ENCODE data around the gene TCERG1L. TPM values are rescaled to one million over a fixed set of nuclear protein-coding genes. Genes with fewer than 3 reads are reported as not detected.
A peak's percentile ranks its signal among the peaks of the same experiment; 100 is the strongest.

TCERG1L gene
- total RNA-seq, 2 donors from 2014 or later = 1.6 to 4.5 TPM

DNA sequence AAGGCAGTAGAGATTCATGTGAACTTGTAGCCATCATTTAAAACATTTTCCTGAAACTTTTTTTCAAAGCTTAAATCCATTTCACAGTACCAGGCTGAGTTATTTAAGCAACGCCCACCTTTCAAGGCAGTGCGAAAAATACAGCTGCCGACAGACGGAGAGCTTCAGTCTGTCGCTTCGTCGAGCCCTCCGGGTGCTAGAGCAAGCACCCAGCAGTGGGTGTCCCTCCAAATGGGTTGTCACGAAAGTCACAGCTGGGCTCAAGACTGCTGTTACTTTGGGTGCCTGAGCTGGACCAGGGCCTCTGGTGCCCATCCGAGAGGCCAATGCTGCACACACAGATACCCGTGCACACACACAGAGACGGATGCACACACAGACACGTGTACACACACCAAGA lies 135.6 kb downstream of the TCERG1L start:
- H3K27me3 ChIP-seq (ENCODE audit: control insufficient read depth, insufficient read depth, low read length, poor library complexity, severe bottlenecking) = no peaks in the 10 kb centered on the region
- no peaks in the 10 kb centered on the region for H3K27me3 Mint-ChIP-seq (ENCODE audit: insufficient read depth)
- H3K4me1 Mint-ChIP-seq = no peaks in the 10 kb centered on the region
- no peak overlapping the region for H3K4me3 ChIP-seq (ENCODE audit: low read length)
- no peaks in the 10 kb centered on the region for H3K9me3 ChIP-seq (ENCODE audit: control insufficient read depth, low read length)
- H3K4me1 ChIP-seq (ENCODE audit: control insufficient read depth, insufficient read depth, low read length) = no peaks in the 10 kb centered on the region
- H3K36me3 Mint-ChIP-seq (ENCODE audit: low read depth) = no peaks in the 10 kb centered on the region
- no peaks in the 10 kb centered on the region for H3K9me3 Mint-ChIP-seq
- 92 to 97% methylated on average over 10 to 13 of the region's 13 CpGs for WGBS, 2 experiments (ENCODE audit: insufficient coverage in 1 of 2, insufficient read length in 1 of 2)
- no peak overlapping the region for H3K4me3 Mint-ChIP-seq
- no peak overlapping the region for H3K27ac Mint-ChIP-seq
- H3K36me3 ChIP-seq (ENCODE audit: control insufficient read depth, insufficient read depth, low read length) = no peaks in the 10 kb centered on the region
- TF ChIP-seq, protein P1, sequence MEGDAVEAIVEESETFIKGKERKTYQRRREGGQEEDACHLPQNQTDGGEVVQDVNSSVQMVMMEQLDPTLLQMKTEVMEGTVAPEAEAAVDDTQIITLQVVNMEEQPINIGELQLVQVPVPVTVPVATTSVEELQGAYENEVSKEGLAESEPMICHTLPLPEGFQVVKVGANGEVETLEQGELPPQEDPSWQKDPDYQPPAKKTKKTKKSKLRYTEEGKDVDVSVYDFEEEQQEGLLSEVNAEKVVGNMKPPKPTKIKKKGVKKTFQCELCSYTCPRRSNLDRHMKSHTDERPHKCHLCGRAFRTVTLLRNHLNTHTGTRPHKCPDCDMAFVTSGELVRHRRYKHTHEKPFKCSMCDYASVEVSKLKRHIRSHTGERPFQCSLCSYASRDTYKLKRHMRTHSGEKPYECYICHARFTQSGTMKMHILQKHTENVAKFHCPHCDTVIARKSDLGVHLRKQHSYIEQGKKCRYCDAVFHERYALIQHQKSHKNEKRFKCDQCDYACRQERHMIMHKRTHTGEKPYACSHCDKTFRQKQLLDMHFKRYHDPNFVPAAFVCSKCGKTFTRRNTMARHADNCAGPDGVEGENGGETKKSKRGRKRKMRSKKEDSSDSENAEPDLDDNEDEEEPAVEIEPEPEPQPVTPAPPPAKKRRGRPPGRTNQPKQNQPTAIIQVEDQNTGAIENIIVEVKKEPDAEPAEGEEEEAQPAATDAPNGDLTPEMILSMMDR (conservative IDR thresholded peaks at IDR 0.05) = no peak
- H3K27ac ChIP-seq (ENCODE audit: low read depth, low read length) = no peak overlapping the region
- DNase-seq = no peak
- no peak overlapping the region for H3K9ac ChIP-seq (ENCODE audit: extremely low read depth, low read length, poor library complexity, severe bottlenecking)

GRCh38 chr10:131174651-131175540 lies 136.6 kb downstream of the TCERG1L start:
- WGBS, 2 experiments (ENCODE audit: insufficient coverage in 1 of 2, insufficient read length in 1 of 2) = 90 to 92% methylated on average over 11 to 15 of the region's 15 CpGs
- no peaks in the 10 kb centered on the region for H3K36me3 Mint-ChIP-seq (ENCODE audit: low read depth)
- no peak overlapping the region for H3K4me3 Mint-ChIP-seq
- TF ChIP-seq, protein P1 (conservative IDR thresholded peaks at IDR 0.05) = peak; percentile 26
- H3K4me1 ChIP-seq (ENCODE audit: control insufficient read depth, insufficient read depth, low read length) = no peaks in the 10 kb centered on the region
- H3K27ac Mint-ChIP-seq = no peak overlapping the region
- no peaks in the 10 kb centered on the region for H3K9me3 Mint-ChIP-seq
- H3K27me3 ChIP-seq (ENCODE audit: control insufficient read depth, insufficient read depth, low read length, poor library complexity, severe bottlenecking) = no peaks in the 10 kb centered on the region
- H3K9me3 ChIP-seq (ENCODE audit: control insufficient read depth, low read length) = no peaks in the 10 kb centered on the region
- H3K27me3 Mint-ChIP-seq (ENCODE audit: insufficient read depth) = no peaks in the 10 kb centered on the region
- DNase-seq = peak; percentile 51
- no peak overlapping the region for H3K9ac ChIP-seq (ENCODE audit: extremely low read depth, low read length, poor library complexity, severe bottlenecking)
- H3K36me3 ChIP-seq (ENCODE audit: control insufficient read depth, insufficient read depth, low read length) = no peaks in the 10 kb centered on the region
- H3K4me3 ChIP-seq (ENCODE audit: low read length) = no peak overlapping the region
- no peaks in the 10 kb centered on the region for H3K4me1 Mint-ChIP-seq
- no peak overlapping the region for H3K27ac ChIP-seq (ENCODE audit: low read depth, low read length)

DNA sequence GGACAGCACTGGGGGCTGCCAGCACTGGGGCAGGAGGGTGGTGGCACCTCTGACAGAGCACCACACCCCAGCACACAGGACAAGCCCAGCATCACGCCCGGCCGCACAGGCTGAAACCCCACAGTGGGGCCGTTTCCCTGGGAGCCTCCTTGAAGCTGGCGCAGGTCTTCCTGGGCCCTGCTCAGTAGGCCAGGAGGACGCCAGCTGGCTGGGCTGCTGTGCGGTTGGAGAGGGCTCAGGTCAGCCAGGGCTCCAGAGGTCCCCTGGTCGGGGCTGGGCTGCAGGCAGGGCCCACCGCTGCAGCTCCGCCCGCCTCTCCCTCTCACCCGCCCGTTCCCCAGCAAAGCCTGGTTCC lies 137.3 kb downstream of the TCERG1L start:
- Histone ChIP-seq H3K4me1 (ENCODE audit: control insufficient read depth, insufficient read depth, low read length) (no peaks in the 10 kb centered on the region), H3K9ac (ENCODE audit: extremely low read depth, low read length, poor library complexity, severe bottlenecking) (no peak overlapping the region), H3K36me3 (ENCODE audit: control insufficient read depth, insufficient read depth, low read length) (no peaks in the 10 kb centered on the region), H3K4me3 (ENCODE audit: low read length) (no peak overlapping the region), H3K27ac (ENCODE audit: low read depth, low read length) (no peak overlapping the region), H3K27me3 (ENCODE audit: control insufficient read depth, insufficient read depth, low read length, poor library complexity, severe bottlenecking) (no peaks in the 10 kb centered on the region), H3K9me3 (ENCODE audit: control insufficient read depth, low read length) (no peaks in the 10 kb centered on the region)
- TF ChIP-seq, protein P1 (conservative IDR thresholded peaks at IDR 0.05) = no peak
- Mint-ChIP-seq H3K4me1 (no peaks in the 10 kb centered on the region), H3K27me3 (ENCODE audit: insufficient read depth) (no peaks in the 10 kb centered on the region), H3K36me3 (ENCODE audit: low read depth) (no peaks in the 10 kb centered on the region), H3K9me3 (no peaks in the 10 kb centered on the region), H3K4me3 (no peak overlapping the region), H3K27ac (no peak overlapping the region)
- 87 to 93% methylated on average over 6 to 13 of the region's 13 CpGs for WGBS, 2 experiments (ENCODE audit: insufficient coverage in 1 of 2, insufficient read length in 1 of 2)
- DNase-seq = peak; percentile 42

All from endodermal cell (in vitro differentiated cells).